IPS-NIHi7 (cell line): ENCODE measurements around the gene MRO.
"Not testable (repeated sequence)": the region's sequence is repeated elsewhere in the genome, so short reads cannot be mapped to it uniquely, and the experiment has no call there.

Experiments used
- DNase-seq: peaks from one replicate; pipeline ENCODE4 v3.0.0; 2012; ENCODE audit warnings: mixed read lengths; ENCODE audit errors: extremely low spot score

Gene MRO

GRCh38 chr18:50833496-50833895, 13.7 kb upstream of the MRO start:
- DNase-seq = not testable (repeated sequence)

GRCh38 chr18:50832754-50833153, 12.9 kb upstream of the MRO start:
- DNase-seq = no peak

GRCh38 chr18:50830544-50830943, 10.7 kb upstream of the MRO start:
- DNase-seq = no peak

GRCh38 chr18:50829644-50830043, 9.8 kb upstream of the MRO start:
- no peak for DNase-seq

GRCh38 chr18:50826027-50826426, 6.2 kb upstream of the MRO start:
- no peak for DNase-seq

GRCh38 chr18:50825621-50826020, 5.8 kb upstream of the MRO start:
- DNase-seq = no peak

- no peak for DNase-seq
Measured at GRCh38 chr18:50822756-50823155, 2.9 kb upstream of the MRO start.

GRCh38 chr18:50820901-50821520, 1.2 kb upstream of the MRO start:
- DNase-seq = no peak

GRCh38 chr18:50819027-50819727, 639 bp downstream of the MRO start:
- DNase-seq = peak; percentile 85

GRCh38 chr18:50816419-50817166, 3.2 kb downstream of the MRO start:
- no peak for DNase-seq

GRCh38 chr18:50814395-50814794, 5.4 kb downstream of the MRO start:
- no peak for DNase-seq

GRCh38 chr18:50813353-50813752, 6.5 kb downstream of the MRO start:
- no peak for DNase-seq

- DNase-seq = no peak
Measured at GRCh38 chr18:50812834-50813233, 7.0 kb downstream of the MRO start.

GRCh38 chr18:50807176-50807575, 12.6 kb downstream of the MRO start:
- DNase-seq = no peak

GRCh38 chr18:50806208-50806616, 13.6 kb downstream of the MRO start:
- peak; percentile 28 for DNase-seq

- DNase-seq = no peak
Measured at GRCh38 chr18:50805732-50806131, 14.1 kb downstream of the MRO start.

GRCh38 chr18:50803592-50803991, 16.2 kb downstream of the MRO start:
- no peak for DNase-seq

- no peak for DNase-seq
Measured at GRCh38 chr18:50802141-50802540, 17.7 kb downstream of the MRO start.

GRCh38 chr18:50797142-50797541, 22.7 kb downstream of the MRO start:
- DNase-seq = no peak

GRCh38 chr18:50796495-50796894, 23.3 kb downstream of the MRO start:
- no peak for DNase-seq

- DNase-seq = no peak
Measured at GRCh38 chr18:50793641-50794565, 25.9 kb downstream of the MRO start.

- DNase-seq = no peak
Measured at GRCh38 chr18:50792885-50793284, 26.9 kb downstream of the MRO start.
